ENCODE data around the gene PTPRN. TPM values are rescaled to one million over a fixed set of nuclear protein-coding genes. Genes with fewer than 3 reads are reported as not detected.
A peak's percentile ranks its signal among the peaks of the same experiment; 100 is the strongest.
"Not testable (repeated sequence)": the region's sequence is repeated elsewhere in the genome, so short reads cannot be mapped to it uniquely, and the experiment has no call there.

PTPRN gene
- polyA plus RNA-seq, 3 donors, result 0.08 TPM; not detected in 2

GRCh38 chr2:219289195-219289536 lies 20.0 kb downstream of the PTPRN start:
- DNase-seq (ENCODE audit: low read depth in 3 of 3, low spot score in 2 of 3), result no peak

- DNase-seq (ENCODE audit: low read depth in 3 of 3, low spot score in 2 of 3), result no peak
These were observed 21.5 kb downstream of the PTPRN start for GRCh38 chr2:219287580-219288265.

GRCh38 chr2:219287116-219287440 lies 22.1 kb downstream of the PTPRN start:
- not testable (repeated sequence) for DNase-seq (ENCODE audit: low read depth in 3 of 3, low spot score in 2 of 3)

GRCh38 chr2:219286436-219287115 lies 22.6 kb downstream of the PTPRN start:
- DNase-seq (ENCODE audit: low read depth in 3 of 3, low spot score in 2 of 3), result no peak

- no peak for DNase-seq (ENCODE audit: low read depth in 3 of 3, low spot score in 2 of 3)
These were observed 23.2 kb downstream of the PTPRN start for GRCh38 chr2:219285894-219286425.

GRCh38 chr2:219285373-219285735 lies 23.8 kb downstream of the PTPRN start:
- no peak for DNase-seq (ENCODE audit: low read depth in 3 of 3, low spot score in 2 of 3)

- DNase-seq (ENCODE audit: low read depth in 3 of 3, low spot score in 2 of 3), result no peak
These were observed 24.5 kb downstream of the PTPRN start for GRCh38 chr2:219284501-219285372.

- DNase-seq (ENCODE audit: low read depth in 3 of 3, low spot score in 2 of 3), result no peak
These were observed 26.1 kb downstream of the PTPRN start for GRCh38 chr2:219282943-219283581.

GRCh38 chr2:219282375-219282774 lies 26.8 kb downstream of the PTPRN start:
- DNase-seq (ENCODE audit: low read depth in 3 of 3, low spot score in 2 of 3), result no peak

GRCh38 chr2:219281588-219281987 lies 27.6 kb downstream of the PTPRN start:
- DNase-seq (ENCODE audit: low read depth in 3 of 3, low spot score in 2 of 3), result no peak

GRCh38 chr2:219280651-219281050 lies 28.6 kb downstream of the PTPRN start:
- no peak for DNase-seq (ENCODE audit: low read depth in 3 of 3, low spot score in 2 of 3)

GRCh38 chr2:219279916-219280516 lies 29.2 kb downstream of the PTPRN start:
- no peak for DNase-seq (ENCODE audit: low read depth in 3 of 3, low spot score in 2 of 3)

GRCh38 chr2:219279151-219279915 lies 29.9 kb downstream of the PTPRN start, which contains the start of gene DNAJB2:
TSS of gene DNAJB2 (plus strand) at chr2:219279366. CDS start at chr2:219279834, 468 bp downstream.
- peak; percentile 87 to 95 (median 92) for DNase-seq (ENCODE audit: low read depth in 3 of 3, low spot score in 2 of 3)

- DNase-seq (ENCODE audit: low read depth in 3 of 3, low spot score in 2 of 3), result peak in 1 of 3 donors; percentile 73
These were observed 30.5 kb downstream of the PTPRN start for GRCh38 chr2:219278655-219279150.

- DNase-seq (ENCODE audit: low read depth in 3 of 3, low spot score in 2 of 3), result peak in 1 of 3 donors; percentile 65
These were observed 31.2 kb downstream of the PTPRN start for GRCh38 chr2:219277703-219278654.

- DNase-seq (ENCODE audit: low read depth in 3 of 3, low spot score in 2 of 3), result no peak
These were observed 34.8 kb downstream of the PTPRN start for GRCh38 chr2:219274361-219274921.

GRCh38 chr2:219273937-219274336 lies 35.3 kb downstream of the PTPRN start:
- DNase-seq (ENCODE audit: low read depth in 3 of 3, low spot score in 2 of 3), result no peak

- DNase-seq (ENCODE audit: low read depth in 3 of 3, low spot score in 2 of 3), result no peak
These were observed 36.2 kb downstream of the PTPRN start for GRCh38 chr2:219272995-219273394.
